Measurements from ENCODE around the gene ULK1.

ULK1 gene

GRCh38 chr12:131909081-131909751, 14.8 kb downstream of the ULK1 start:
- DNase-seq = no peak

GRCh38 chr12:131909752-131910219, 15.4 kb downstream of the ULK1 start:
- no peak for DNase-seq

DNA sequence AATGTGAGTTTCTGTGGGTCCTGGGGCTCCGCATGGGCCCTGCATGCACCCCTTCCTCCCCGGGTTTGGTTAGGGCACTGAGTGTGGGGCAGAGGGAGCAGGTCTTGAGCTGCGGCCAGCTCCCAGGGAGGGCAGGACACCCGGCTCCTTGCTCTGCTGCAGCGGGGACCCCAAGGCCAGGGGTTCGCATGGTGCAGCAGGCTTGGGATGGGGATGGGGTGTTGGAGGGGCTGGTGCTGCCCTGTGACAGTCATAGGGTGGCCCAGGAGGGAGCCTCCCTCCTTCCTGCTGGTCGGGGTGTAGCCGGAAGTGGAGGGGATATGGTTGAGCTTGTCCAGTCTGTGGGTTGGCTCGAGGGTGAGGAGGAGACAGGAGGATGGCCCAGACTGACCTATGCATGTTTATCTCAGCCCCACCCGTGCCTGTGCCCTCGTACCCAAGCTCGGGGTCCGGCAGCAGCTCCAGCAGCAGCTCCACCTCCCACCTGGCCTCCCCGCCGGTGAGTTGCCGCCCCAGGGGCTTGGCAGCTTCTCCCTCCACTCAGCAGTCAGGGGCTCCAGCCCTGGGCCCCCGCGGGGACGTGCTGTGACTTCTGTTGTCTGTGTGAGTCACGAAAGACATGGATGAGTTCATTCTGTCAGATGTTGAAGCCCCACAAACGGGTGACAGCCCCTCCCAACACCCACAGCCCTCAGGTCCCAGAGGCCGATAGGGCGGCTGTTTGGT, 16.0 kb downstream of the ULK1 start:
- DNase-seq = no peak

DNA sequence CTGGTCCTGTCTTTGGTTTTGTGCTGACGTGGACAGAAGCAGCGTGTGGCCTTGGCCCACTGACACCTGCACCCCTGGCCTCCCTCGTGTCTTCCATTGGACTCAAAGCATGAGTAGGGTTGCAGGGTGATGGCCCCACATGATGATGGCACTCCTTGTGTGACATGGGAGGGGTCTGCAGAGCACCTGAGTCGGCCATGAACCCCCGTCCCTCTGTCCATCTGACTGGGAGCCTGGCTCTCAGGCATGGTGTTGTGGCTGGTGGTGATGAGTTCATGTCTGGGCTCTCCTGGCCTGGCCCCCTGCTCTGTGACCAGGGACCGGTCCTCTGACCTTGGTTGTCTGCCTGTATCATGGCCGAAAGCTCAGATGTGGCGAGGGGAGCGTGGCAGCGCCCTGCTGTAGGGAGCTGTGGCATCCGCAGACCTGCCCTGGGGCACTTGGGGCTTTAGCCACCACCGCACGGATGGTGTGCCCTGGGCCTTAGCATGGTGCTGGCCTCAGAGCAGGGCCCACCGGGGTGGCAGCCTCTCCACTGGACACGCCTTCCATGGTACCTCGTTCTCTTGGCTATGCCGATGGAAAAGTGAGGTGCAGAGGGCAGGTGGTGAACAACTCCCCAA, 16.7 kb downstream of the ULK1 start:
- no peak for DNase-seq

GRCh38 chr12:131911851-131912477, 17.5 kb downstream of the ULK1 start:
- no peak for DNase-seq

DNA sequence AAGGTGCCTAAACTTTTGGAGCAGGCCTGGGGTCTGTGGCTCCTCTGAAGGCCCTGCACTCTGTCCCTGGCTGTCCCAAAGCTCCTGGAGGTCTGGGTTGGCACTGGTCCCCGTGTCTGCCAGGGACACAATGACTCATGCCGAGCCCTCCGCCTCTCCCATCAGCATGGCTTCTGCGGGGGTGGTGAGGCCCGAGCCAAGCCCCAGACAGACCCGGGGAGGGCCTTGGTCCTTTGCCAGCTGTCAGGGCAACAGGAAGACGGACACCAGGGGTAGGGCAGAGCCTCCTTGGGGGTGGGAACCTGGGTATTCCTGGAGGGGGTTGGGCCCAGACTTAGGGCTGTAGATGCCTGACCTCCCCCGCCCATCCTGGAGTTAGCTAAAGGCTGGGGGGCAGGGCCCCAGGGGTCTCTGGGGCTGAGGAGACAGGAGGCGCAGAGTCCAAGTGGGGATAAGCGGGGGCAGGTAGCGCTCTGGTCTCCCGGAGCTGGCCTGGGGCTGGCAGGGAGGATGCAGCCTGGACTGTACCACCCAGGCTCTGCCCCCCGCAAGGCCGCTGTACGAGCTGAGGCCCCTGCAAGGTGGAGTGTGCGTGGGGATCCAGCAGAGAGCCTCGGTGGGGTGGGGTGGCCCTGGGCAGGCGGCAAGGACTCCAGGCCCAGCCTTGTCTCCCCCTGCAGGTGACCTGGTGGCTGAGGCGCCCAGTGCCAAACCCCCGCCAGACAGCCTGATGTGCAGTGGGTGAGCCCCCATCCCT, 18.3 kb downstream of the ULK1 start:
- no peak for DNase-seq

GRCh38 chr12:131913666-131914065, 19.2 kb downstream of the ULK1 start:
- DNase-seq = no peak

DNA sequence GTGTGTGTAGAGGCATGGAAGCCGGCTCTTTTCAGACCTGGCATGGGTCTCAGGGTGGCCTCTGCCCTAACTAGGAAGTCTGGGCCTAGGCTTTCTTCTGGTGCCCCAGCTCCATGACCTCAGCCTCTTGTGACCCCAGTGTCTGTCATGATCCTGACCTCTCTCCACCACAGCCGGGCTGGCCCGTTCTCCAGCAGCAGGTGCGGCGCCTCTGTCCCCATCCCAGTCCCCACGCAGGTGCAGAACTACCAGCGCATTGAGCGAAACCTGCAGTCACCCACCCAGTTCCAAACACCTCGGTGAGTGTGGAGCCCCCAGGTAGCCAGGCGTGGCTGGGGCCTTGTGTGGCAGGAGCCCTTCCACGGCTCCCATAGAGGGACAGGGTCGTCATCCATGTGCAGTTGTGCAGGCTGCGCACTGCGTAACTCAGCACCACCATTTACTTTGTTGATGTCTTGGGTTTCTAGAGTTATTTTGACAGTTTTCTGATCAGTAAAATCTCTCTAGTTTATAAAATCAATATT, 19.8 kb downstream of the ULK1 start:
- DNase-seq = no peak

DNA sequence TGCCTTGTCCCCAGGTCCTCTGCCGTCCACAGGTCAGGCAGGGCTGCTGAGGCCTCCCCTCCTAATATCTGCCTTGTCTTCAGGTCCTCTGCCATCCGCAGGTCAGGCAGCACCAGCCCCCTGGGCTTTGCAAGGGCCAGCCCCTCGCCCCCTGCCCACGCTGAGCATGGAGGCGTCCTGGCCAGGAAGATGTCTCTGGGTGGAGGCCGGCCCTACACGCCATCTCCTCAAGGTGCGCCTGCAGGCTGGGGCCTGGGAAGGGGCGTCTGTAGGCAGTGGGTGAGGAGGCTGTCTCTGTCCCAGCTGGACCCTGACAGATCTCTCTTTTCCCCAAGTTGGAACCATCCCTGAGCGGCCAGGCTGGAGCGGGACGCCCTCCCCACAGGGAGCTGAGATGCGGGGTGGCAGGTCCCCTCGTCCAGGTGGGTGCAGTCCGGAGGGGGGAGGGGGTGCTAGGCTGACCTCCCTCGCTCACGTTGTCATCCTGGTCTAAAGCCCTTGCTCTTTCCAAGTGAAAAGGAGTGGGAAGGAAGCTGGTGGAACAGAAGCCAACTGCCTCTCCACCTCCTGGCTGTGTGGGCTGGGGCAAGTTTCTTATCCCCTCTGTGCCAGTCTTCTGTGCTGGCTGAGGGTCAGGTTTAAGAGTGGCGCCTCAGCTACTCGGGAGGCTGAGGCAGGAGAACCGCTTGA, 20.7 kb downstream of the ULK1 start:
- no peak for DNase-seq

DNA sequence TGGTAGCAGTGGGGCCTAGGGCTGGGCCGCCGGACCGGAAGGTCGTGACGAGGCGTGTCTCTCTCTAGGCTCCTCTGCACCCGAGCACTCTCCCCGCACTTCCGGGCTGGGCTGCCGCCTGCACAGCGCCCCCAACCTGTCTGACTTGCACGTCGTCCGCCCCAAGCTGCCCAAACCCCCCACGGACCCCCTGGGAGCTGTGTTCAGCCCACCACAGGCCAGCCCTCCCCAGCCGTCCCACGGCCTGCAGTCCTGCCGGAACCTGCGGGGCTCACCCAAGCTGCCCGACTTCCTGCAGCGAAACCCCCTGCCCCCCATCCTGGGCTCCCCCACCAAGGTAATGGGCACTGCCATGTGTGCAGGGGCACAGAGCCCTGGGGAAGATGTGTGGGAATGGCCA, 21.4 kb downstream of the ULK1 start:
- DNase-seq = no peak

DNA sequence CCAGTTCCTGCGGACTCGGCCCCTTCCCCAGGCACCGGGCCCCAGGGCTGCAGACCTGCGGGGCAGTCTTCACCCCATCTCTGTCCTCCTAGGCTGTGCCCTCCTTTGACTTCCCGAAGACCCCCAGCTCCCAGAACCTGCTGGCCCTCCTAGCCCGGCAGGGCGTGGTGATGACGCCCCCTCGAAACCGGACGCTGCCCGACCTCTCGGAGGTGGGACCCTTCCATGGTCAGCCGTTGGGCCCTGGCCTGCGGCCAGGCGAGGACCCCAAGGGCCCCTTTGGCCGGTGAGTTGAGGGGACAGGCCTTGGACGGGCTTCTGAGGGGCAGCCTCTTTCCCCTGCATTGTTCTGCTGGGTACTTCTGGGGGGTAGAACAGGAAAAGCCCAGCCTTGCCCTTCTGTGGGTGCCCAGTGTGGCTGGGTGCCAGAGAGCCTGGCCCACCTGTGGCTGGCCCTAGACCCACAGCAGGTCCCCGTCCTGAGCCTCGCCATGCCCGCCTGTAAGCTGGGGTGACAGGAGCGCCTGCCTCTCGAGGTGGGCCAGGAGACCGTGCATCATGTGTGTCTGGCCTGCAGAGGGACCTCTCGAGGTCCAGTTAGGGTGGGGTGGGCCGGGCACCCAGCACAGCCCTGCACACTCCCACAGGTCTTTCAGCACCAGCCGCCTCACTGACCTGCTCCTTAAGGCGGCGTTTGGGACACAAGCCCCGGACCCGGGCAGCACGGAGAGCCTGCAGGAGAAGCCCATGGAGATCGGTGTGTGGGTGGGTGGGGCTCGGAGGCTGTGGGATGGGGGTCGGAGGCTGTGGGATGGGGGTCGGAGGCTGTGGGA, 22.1 kb downstream of the ULK1 start:
- DNase-seq = no peak

GRCh38 chr12:131917139-131917710, 22.8 kb downstream of the ULK1 start:
- no peak for DNase-seq

- no peak for DNase-seq
Measured at GRCh38 chr12:131917711-131918306, 23.4 kb downstream of the ULK1 start.

- DNase-seq = no peak
Measured at GRCh38 chr12:131918311-131919050, 24.1 kb downstream of the ULK1 start.

DNA sequence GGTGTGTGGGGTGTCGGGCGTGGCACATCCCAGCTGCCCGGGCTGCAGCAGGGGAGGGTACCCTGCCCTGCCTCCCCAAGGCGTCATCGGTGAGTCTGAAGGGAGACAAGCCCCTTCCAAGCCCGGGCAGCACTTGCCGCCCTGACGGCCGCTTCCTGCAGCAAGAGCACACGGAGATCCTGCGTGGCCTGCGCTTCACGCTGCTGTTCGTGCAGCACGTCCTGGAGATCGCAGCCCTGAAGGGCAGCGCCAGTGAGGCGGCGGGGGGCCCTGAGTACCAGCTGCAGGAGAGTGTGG, 24.6 kb downstream of the ULK1 start:
- no peak for DNase-seq

GRCh38 chr12:131919366-131920156, 25.1 kb downstream of the ULK1 start:
- DNase-seq = no peak

GRCh38 chr12:131920157-131920508, 25.7 kb downstream of the ULK1 start:
- no peak for DNase-seq

DNA sequence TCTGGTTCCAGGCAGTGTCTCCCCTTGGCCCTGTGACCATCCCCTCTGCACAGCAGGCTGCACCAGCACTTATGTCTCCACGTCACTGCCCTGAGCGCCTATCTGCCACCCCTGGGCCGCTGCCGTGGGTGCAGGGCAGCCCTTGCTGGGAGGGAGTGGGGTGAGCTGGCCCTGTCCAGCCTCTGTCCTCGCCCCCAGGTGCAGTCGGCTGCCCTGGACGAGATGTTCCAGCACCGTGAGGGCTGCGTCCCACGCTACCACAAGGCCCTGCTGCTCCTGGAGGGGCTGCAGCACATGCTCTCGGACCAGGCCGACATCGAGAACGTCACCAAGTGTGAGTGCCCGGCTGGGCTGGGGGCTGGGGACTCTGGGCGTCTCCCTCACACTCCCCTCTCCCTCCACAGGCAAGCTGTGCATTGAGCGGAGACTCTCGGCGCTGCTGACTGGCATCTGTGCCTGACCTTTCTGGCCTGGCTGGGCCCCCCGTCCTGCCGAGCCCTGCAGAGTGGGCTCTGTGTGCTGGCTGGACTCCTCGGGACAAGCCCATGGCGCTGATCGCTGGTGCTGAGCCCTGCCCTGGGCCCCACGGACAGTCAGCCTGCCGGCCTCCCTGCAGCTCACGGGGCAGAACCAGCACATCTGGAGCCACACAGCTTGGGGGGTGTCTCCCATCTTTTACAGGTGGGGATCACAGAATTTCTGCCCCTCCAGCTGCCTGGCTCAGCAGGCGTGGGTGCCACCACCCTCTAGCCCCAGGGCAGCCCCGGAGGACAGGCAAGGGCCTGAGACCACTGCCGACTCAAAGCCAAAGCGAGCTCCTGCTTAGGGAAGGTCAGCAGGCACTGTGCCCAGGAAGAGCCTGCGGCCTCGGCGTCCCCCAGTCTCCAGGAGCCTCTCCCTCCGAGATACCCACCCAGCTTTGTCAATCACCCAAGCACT, 26.7 kb downstream of the ULK1 start:
- DNase-seq = no peak

Data from NCI-H526 (cell line).